Breast epithelium (tissue), 3 donors: ENCODE results near the gene STX3.

Experiments used
- CTCF ChIP-seq, 3 donors: fragments of 450-650 bp; IDR thresholded peaks; one replicate each; pipeline ENCODE4 v1.5.1; 2016 to 2017; ENCODE audit warnings: antibody characterized with exemption in 3 of 3, mild to moderate bottlenecking in 3 of 3, moderate library complexity in 3 of 3
- POLR2A ChIP-seq: fragments of 450-650 bp; IDR thresholded peaks from one replicate; pipeline ENCODE4 v1.6.1; 2016; ENCODE audit warnings: antibody characterized with exemption, mild to moderate bottlenecking, moderate library complexity

GRCh38 chr11:59716051-59716450, 39.1 kb upstream of the STX3 start:
- no peak for TF ChIP-seq CTCF (IDR thresholded peaks at IDR 0.05)
- no peak for TF ChIP-seq POLR2A
